Measurements from ENCODE around the gene DENND1A.
"Not testable (repeated sequence)": the region's sequence is repeated elsewhere in the genome, so short reads cannot be mapped to it uniquely, and the experiment has no call there.

Gene DENND1A

GRCh38 chr9:123335193-123335985 lies 594.5 kb downstream of the DENND1A start:
- DNase-seq (ENCODE audit: low read depth): peak; percentile 70
- H3K4me3 ChIP-seq (ENCODE audit: low read depth, low read length): no peak overlapping the region
- TF ChIP-seq, protein P1, sequence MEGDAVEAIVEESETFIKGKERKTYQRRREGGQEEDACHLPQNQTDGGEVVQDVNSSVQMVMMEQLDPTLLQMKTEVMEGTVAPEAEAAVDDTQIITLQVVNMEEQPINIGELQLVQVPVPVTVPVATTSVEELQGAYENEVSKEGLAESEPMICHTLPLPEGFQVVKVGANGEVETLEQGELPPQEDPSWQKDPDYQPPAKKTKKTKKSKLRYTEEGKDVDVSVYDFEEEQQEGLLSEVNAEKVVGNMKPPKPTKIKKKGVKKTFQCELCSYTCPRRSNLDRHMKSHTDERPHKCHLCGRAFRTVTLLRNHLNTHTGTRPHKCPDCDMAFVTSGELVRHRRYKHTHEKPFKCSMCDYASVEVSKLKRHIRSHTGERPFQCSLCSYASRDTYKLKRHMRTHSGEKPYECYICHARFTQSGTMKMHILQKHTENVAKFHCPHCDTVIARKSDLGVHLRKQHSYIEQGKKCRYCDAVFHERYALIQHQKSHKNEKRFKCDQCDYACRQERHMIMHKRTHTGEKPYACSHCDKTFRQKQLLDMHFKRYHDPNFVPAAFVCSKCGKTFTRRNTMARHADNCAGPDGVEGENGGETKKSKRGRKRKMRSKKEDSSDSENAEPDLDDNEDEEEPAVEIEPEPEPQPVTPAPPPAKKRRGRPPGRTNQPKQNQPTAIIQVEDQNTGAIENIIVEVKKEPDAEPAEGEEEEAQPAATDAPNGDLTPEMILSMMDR (conservative IDR thresholded peaks at IDR 0.05; ENCODE audit: low read depth, low read length): no peak

- TF ChIP-seq, protein P1 (conservative IDR thresholded peaks at IDR 0.05; ENCODE audit: low read depth, low read length): no peak
- no peak for DNase-seq (ENCODE audit: low read depth)
- H3K4me3 ChIP-seq (ENCODE audit: low read depth, low read length): no peak overlapping the region
Measured at GRCh38 chr9:123334639-123335038, 595.3 kb downstream of the DENND1A start.

- not testable (repeated sequence) for DNase-seq (ENCODE audit: low read depth); H3K4me3 ChIP-seq (ENCODE audit: low read depth, low read length)
Measured at GRCh38 chr9:123333058-123333669, 596.8 kb downstream of the DENND1A start.

DNA sequence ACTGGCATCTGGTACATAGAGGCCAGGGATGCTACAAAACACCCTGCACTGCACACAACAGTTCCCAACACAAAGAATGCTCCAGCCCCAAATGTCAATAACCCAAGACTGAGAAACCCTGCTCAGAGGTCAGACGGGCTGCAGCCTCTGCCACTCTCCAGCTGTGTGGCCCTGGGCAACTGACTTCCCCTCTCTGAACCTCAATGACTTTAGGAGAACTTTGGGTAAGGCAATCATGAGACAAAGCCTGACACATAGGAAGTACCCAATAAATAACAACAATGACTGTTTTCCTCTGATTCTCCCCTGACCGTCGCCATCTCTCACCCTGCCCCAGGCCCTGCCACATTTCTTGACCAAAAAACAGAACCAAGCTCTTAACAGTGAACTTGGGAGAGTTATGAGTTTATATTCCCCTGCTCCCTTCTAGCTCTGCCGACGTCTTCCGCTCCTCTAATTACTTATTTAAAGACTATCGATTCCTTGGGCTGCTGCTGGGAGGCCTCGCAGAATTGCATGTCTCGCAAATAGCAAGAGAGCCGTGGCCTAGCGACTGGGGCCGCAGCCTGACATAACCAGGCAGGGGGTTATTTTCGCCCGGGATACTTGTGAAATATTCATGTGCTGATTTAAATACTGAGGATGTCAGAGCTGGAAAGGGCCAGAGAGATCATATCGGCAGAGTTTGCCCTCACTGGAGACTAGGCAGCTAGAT lies 598.4 kb downstream of the DENND1A start:
- H3K4me3 ChIP-seq (ENCODE audit: low read depth, low read length): no peak overlapping the region
- no peak for DNase-seq (ENCODE audit: low read depth)
- TF ChIP-seq, protein P1 (conservative IDR thresholded peaks at IDR 0.05; ENCODE audit: low read depth, low read length): no peak
